NCI-H345 treated with DMSO at 0.1 percent for 48 hours (cell line): ENCODE measurements around the gene SERPINA9.
"Not testable (repeated sequence)": the region's sequence is repeated elsewhere in the genome, so short reads cannot be mapped to it uniquely, and the experiment has no call there.

Experiments
- DNase-seq: peaks from one replicate; lab custom pipeline; 2025; ENCODE audit not compliant: unreplicated experiment; lab: John Stamatoyannopoulos, UW

Gene SERPINA9

GRCh38 chr14:94428610-94429009 lies 47.4 kb downstream of the SERPINA9 start:
- DNase-seq, result no peak

- DNase-seq, result no peak
Measured at GRCh38 chr14:94427016-94427613, 48.9 kb downstream of the SERPINA9 start.

- DNase-seq, result no peak
Measured at GRCh38 chr14:94426526-94426925, 49.5 kb downstream of the SERPINA9 start.

GRCh38 chr14:94424371-94424770 lies 51.6 kb downstream of the SERPINA9 start:
- DNase-seq, result no peak

GRCh38 chr14:94423453-94424056 lies 52.4 kb downstream of the SERPINA9 start:
- no peak for DNase-seq

- no peak for DNase-seq
Measured at GRCh38 chr14:94421316-94421715, 54.7 kb downstream of the SERPINA9 start.

GRCh38 chr14:94417497-94418205 lies 58.3 kb downstream of the SERPINA9 start:
- DNase-seq, result not testable (repeated sequence)
